ENCODE results near the gene PRR36.

Gene PRR36

DNA sequence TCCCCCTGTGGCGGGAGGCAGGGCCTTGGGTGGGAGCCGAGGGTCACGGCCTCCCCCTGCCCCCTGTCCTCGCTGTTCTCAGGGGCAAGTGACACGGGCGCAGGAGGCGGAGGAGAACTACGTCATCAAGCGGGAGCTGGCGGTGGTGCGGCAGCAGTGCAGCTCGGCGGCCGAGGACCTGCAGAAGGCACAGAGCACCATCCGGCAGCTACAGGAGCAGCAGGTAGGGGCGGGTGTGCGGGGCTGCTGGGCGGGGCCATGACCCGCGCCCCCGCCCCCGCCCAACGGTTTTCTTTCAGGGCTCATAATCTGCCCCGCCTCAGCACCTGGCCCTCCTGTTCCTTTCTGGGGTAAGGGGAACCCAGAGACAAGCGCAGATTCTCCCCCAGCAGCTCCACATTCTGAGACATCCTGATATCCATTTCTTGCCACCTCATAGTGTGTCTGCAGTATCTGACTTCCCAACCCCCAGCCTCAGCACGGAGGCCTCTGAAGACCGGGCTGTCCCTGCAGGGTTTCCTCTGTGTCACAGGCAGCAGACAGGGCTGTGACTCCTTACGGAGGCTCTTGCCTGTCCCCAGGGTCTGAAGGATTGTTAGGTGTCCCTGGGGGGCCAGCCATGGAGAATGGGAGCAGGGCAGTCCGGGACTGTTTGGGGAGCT lies 15.9 kb downstream of the PRR36 start:
- DNase-seq (ENCODE audit: low read depth) = no peak
- in situ Hi-C loops (cut with HindIII; ENCODE audit: low sequenced_read_pairs) = no loop called here
- TF ChIP-seq, protein P1, sequence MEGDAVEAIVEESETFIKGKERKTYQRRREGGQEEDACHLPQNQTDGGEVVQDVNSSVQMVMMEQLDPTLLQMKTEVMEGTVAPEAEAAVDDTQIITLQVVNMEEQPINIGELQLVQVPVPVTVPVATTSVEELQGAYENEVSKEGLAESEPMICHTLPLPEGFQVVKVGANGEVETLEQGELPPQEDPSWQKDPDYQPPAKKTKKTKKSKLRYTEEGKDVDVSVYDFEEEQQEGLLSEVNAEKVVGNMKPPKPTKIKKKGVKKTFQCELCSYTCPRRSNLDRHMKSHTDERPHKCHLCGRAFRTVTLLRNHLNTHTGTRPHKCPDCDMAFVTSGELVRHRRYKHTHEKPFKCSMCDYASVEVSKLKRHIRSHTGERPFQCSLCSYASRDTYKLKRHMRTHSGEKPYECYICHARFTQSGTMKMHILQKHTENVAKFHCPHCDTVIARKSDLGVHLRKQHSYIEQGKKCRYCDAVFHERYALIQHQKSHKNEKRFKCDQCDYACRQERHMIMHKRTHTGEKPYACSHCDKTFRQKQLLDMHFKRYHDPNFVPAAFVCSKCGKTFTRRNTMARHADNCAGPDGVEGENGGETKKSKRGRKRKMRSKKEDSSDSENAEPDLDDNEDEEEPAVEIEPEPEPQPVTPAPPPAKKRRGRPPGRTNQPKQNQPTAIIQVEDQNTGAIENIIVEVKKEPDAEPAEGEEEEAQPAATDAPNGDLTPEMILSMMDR (IDR thresholded peaks at IDR 0.05; ENCODE audit: low read depth, low read length, missing control alignments) = no peak
- no peak overlapping the region for H3K4me3 ChIP-seq (ENCODE audit: low read depth, low read length)

DNA sequence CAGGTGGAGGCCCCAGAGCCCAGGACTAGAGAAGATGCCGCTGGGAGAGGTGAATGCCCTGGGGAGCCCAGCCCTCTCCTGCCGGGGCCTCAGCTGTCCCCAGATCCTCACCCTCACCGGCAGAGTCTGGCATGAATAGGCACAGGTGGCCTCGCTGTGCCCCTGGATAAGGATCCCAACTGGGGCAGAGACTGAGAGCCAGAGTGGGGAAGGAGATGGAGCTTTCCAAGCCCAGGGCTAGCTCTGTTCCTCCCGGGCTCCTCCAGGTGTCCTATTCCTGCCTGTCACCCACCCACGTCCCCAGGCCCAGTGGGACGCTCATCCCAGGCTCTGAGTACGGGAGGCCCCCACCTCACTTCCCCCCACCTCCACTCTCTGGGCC lies 16.5 kb downstream of the PRR36 start:
- TF ChIP-seq, protein P1 (IDR thresholded peaks at IDR 0.05; ENCODE audit: low read depth, low read length, missing control alignments) = no peak
- DNase-seq (ENCODE audit: low read depth) = no peak
- no peak overlapping the region for H3K4me3 ChIP-seq (ENCODE audit: low read depth, low read length)
- in situ Hi-C loops (cut with HindIII; ENCODE audit: low sequenced_read_pairs) = no loop called here

DNA sequence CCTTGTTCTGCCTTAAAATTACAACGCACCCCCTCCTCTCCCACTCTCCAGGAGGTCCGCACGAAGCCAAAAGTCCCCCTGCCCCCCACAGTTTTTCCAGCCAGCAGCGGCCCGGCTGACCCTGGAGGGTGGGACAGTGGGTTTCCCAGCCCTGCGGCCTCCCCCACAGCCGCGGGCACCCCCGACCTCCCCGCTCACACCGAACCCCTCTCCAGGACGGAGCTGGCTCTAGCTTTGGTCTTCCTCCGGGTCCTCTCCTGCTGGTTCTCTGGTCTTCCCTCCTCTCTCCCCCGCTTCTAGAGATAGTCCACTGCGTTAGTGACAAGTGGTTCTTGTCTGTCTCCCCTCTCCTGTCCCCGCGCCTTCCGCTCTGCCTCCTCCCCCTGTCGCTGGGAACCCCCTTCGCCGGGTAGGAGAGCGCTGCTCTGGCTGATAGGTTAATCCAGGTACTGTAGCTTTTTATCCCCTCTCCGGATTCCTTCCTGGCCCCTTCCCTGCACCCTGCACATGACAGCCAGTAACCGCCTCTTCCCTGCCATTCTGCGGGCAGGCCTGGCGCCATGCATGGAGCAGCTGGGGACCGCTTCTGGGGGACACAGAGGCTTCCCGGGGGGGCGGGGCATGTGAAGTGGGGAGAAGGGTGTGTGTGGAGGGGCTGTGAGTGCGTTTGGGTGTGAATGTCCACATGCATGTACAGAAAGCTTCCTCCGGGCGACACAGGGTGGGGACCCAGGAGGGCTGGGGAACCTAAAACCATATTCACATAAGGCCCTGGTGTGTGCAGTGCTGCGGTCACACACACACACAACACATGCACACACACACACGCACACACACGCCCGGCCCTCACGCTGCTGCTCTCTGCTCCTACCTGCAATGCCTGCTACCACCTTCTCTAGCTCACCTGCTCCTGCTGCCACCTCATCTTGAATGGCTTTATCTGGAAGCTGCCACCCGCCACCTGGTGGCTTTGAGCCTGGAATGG lies 17.2 kb downstream of the PRR36 start:
- TF ChIP-seq, protein P1 (IDR thresholded peaks at IDR 0.05; ENCODE audit: low read depth, low read length, missing control alignments) = no peak
- no peak overlapping the region for H3K4me3 ChIP-seq (ENCODE audit: low read depth, low read length)
- in situ Hi-C loops (cut with HindIII; ENCODE audit: low sequenced_read_pairs) = no loop called here
- DNase-seq (ENCODE audit: low read depth) = no peak

DNA sequence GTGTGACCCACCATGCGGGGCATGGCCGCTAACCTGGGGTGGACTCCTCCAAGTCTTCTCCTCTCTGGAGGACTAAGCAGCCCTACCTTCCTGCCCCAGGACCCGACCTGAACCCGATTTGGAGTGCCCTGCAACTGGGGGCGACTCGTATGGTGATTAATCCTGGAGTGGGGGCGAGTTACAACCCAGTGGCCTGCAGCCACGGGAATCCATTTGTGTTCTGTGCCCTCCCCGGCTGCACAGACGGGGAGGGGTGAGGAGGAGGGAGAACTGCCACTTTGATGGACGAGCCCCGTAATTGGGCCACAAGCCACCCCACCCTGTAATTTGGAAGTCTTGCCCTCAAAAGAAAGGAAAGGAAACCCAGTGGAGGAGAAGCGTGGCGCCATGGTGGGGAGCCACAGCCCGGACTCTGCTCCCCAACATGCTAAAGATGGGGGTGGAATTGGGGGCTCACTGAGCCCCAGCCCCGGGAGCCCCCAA lies 18.0 kb downstream of the PRR36 start:
- H3K4me3 ChIP-seq (ENCODE audit: low read depth, low read length) = no peak overlapping the region
- TF ChIP-seq, protein P1 (IDR thresholded peaks at IDR 0.05; ENCODE audit: low read depth, low read length, missing control alignments) = no peak
- in situ Hi-C loops (cut with HindIII; ENCODE audit: low sequenced_read_pairs) = no loop called here
- no peak for DNase-seq (ENCODE audit: low read depth)

DNA sequence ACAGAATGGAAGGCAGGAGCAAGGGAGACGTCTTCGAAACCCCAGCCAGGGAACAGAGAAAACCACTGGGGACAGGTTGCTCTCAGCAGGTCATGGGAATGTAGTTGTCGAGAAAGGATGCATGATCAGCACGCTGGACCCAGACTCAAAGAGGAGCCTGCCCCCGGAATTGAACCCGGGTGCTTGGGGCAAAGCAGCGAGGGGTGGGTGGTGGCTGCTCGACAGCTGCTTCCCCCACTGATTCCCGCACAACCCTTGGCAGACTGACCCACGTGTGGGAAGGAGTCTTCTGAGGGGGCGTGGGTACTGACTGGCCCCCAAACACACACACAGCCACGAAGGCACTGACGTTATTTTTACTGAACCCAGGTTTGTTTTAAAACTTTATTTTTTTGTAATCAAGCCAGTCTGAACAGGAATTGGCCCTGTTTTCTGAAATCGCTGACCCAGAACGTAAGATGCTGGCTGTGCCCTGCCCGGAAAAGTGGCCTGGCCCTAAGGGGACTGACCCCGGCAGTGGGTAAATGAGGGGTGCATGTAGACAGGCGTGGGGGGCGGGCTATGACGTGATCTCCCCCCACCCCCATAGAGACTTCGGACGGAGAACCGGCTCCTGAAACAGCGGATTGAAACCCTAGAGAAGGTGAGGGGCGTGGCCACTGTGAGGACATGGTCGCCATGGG lies 18.6 kb downstream of the PRR36 start:
- TF ChIP-seq, protein P1 (IDR thresholded peaks at IDR 0.05; ENCODE audit: low read depth, low read length, missing control alignments) = no peak
- in situ Hi-C loops (cut with HindIII; ENCODE audit: low sequenced_read_pairs) = no loop called here
- H3K4me3 ChIP-seq (ENCODE audit: low read depth, low read length) = no peak overlapping the region
- no peak for DNase-seq (ENCODE audit: low read depth)

DNA sequence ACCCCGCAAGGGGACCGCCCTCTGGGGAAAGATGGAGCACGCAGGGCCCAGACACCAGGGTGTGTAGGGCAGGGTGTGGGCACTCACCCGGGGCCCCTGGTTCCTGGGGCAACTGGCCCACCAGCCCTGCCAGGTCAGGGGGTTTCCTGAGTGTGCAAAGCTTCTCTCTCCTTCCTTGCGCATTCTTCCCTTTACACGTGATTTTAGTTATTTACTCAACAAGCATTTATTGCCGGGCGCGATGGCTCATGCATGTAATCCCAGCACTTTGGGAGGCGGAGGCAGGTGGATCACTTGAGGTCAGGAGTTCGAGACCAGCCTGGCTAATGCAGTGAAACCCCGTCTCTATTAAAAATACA lies 20.4 kb downstream of the PRR36 start:
- in situ Hi-C loops (cut with HindIII; ENCODE audit: low sequenced_read_pairs) = no loop called here
- TF ChIP-seq, protein P1 (IDR thresholded peaks at IDR 0.05; ENCODE audit: low read depth, low read length, missing control alignments) = no peak
- no peak overlapping the region for H3K4me3 ChIP-seq (ENCODE audit: low read depth, low read length)
- DNase-seq (ENCODE audit: low read depth) = no peak
